ENCODE measurements around the gene RCAN3. TPM values are rescaled to one million over a fixed set of nuclear protein-coding genes. Genes with fewer than 3 reads are reported as not detected.

Gene RCAN3
- total and polyA plus RNA-seq, 2 of the 13 experiments (the other 11 are each of a cell fraction or from before 2014, with no cell fraction given) = 12.2 to 13.3 TPM

- TF ChIP-seq ZNF142 (CRISPR knock-in tag; IDR thresholded peaks at IDR 0.05) (peak; percentile 53; the same call in 1 of the 2 replicates), CEBPZ (IDR thresholded peaks at IDR 0.05; ENCODE audit: low read length) (no peak), MLX (CRISPR knock-in tag; IDR thresholded peaks at IDR 0.05) (no peak), ZNF292 (CRISPR knock-in tag; IDR thresholded peaks at IDR 0.05; ENCODE audit: borderline replicate concordance, low read depth) (no peak; the same call in 1 of the 2 replicates), ZMAT5 (CRISPR knock-in tag; IDR thresholded peaks at IDR 0.05; ENCODE audit: borderline replicate concordance, low read depth) (no peak), AKNA (CRISPR knock-in tag; IDR thresholded peaks at IDR 0.05; ENCODE audit: borderline replicate concordance) (no peak), ZNF121 (CRISPR knock-in tag; IDR thresholded peaks at IDR 0.05) (no peak), KLF16 (CRISPR knock-in tag; IDR thresholded peaks at IDR 0.05) (no peak; a peak in 1 of 4 replicates), HDAC2 (CRISPR knock-in tag; IDR thresholded peaks at IDR 0.05) (peak; percentile 45; the same call in 1 of the 2 replicates), ZNF570 (CRISPR knock-in tag; IDR thresholded peaks at IDR 0.05; ENCODE audit: borderline replicate concordance) (no peak), CBX1 (IDR thresholded peaks at IDR 0.05; ENCODE audit: low read depth) (peak; percentile 50), STAG1 (CRISPR knock-in tag; IDR thresholded peaks at IDR 0.05) (0 out of 2 replicates have a peak, but pooled peaks have one; percentile 3)
These were observed 449 bp upstream of the RCAN3 start (continued) for GRCh38 chr1:24502065-24502708.

Measured in HepG2 (cell line).